KMS-11 (cell line): ENCODE results near the gene HCN4.
A peak's percentile ranks its signal among the peaks of the same experiment; 100 is the strongest.
"Not testable (repeated sequence)": the region's sequence is repeated elsewhere in the genome, so short reads cannot be mapped to it uniquely, and the experiment has no call there.

Experiments
- H2AFZ ChIP-seq: fragments of 200-600 bp; sonication (generic); 2 replicates; pipeline ENCODE4 v1.6.1; 2016; ENCODE audit warnings: antibody characterized with exemption, mixed run types, low read depth
- H3K27ac ChIP-seq: fragments of 200-600 bp; sonication (generic); 2 replicates; pipeline ENCODE4 v1.6.1; 2016; ENCODE audit warnings: mild to moderate bottlenecking, mixed run types
- H3K27me3 ChIP-seq: fragments of 200-600 bp; sonication (generic); 2 replicates; pipeline ENCODE4 v1.6.1; 2017; ENCODE audit warnings: mild to moderate bottlenecking, low read depth, mixed run types, moderate library complexity; ENCODE audit not compliant: insufficient read depth
- H3K36me3 ChIP-seq: fragments of 200-600 bp; sonication (generic); 2 replicates; pipeline ENCODE4 v1.6.1; 2017; ENCODE audit warnings: mild to moderate bottlenecking, mixed run types; ENCODE audit not compliant: insufficient read depth
- H3K4me1 ChIP-seq: fragments of 200-600 bp; sonication (generic); 2 replicates; pipeline ENCODE4 v1.6.1; 2016; ENCODE audit warnings: mild to moderate bottlenecking, low read depth, mixed run types; ENCODE audit not compliant: poor library complexity, severe bottlenecking
- H3K4me2 ChIP-seq: fragments of 200-600 bp; sonication (generic); 2 replicates; pipeline ENCODE4 v1.7.0; 2016; ENCODE audit warnings: mild to moderate bottlenecking, mixed run types
- H3K4me3 ChIP-seq: fragments of 200-600 bp; sonication (generic); IDR thresholded peaks from 2 replicates; pipeline ENCODE4 v1.6.1; 2017; ENCODE audit warnings: low read depth, low read length, mixed read lengths; ENCODE audit not compliant: insufficient read depth
- H3K79me2 ChIP-seq: fragments of 200-600 bp; sonication (generic); 2 replicates; pipeline ENCODE4 v1.6.1; 2016; ENCODE audit warnings: low read depth, mixed run types; ENCODE audit not compliant: insufficient read depth
- H3K9ac ChIP-seq: fragments of 200-600 bp; sonication (generic); 2 replicates; pipeline ENCODE4 v1.6.1; 2016; ENCODE audit warnings: mild to moderate bottlenecking, mixed run types
- H4K20me1 ChIP-seq: fragments of 200-600 bp; sonication (generic); 2 replicates; pipeline ENCODE4 v1.6.1; 2016; ENCODE audit warnings: mild to moderate bottlenecking, mixed run types; ENCODE audit not compliant: insufficient read depth
- TF ChIP-seq, protein P1 (sequence below): fragments of 200-600 bp; sonication (generic); conservative IDR thresholded peaks from 2 replicates; pipeline ENCODE4 v1.6.1; 2017; ENCODE audit warnings: low read depth, mild to moderate bottlenecking, antibody characterized with exemption, low read length, moderate library complexity, mixed read lengths

HCN4 gene

DNA sequence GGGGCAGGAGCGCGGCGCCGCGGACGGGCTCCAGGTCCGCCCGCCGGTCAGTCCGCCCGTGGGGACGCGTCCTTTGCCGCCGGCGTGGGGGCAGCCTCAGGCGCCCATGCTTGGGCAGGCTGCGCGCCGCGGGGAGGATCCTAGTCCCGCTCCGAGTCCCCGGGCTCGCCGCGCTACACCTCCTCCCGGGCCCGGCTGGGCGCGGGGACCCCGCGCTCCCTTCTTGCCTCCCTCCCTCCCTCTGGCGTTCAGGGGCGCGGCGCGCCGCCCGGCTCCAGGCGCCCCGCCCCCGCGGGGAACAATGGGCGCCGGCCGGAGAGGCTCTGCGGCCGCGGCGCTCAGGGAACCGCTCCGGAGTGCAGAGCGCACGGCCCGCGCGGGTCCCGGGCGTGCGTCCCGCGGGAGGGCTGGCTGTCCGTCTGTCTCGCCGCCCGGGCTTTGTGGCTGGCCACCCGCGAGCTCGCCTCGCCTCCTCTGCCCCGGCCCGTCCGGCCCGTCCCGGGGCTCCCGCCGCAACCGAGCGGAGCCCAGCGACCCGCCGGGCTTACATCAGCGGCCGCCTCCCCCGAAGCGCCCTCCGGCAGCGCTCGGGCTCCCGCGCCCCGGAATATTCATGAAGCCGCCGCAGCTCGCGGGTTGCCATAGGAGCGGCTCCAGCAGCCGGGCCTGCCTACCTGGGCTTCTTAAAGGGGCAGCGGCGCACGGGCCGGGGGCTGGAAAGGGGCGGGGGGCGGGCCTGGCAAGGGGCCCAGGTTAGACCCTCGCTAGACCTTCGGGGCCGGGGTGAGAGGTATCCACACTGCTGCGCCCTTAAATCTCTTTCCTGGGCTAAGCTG lies at the start of gene HCN4:
HCN4 (minus strand) TSS at position 658 of the 836 bp plus-strand sequence. CDS start 688 bp downstream, outside the sequence.
- no peak within 1 kb of the TSS for H3K27ac ChIP-seq
- no peak within 1 kb of the TSS for H2AFZ ChIP-seq
- no peaks in the 10 kb centered on the region for H4K20me1 ChIP-seq
- H3K27me3 ChIP-seq: peaks cover 16% of the 10 kb centered on the region; the same call in 1 of the 2 replicates
- no peaks in the 10 kb centered on the region for H3K4me1 ChIP-seq
- no peaks in the 10 kb centered on the region for H3K79me2 ChIP-seq
- TF ChIP-seq, protein P1, sequence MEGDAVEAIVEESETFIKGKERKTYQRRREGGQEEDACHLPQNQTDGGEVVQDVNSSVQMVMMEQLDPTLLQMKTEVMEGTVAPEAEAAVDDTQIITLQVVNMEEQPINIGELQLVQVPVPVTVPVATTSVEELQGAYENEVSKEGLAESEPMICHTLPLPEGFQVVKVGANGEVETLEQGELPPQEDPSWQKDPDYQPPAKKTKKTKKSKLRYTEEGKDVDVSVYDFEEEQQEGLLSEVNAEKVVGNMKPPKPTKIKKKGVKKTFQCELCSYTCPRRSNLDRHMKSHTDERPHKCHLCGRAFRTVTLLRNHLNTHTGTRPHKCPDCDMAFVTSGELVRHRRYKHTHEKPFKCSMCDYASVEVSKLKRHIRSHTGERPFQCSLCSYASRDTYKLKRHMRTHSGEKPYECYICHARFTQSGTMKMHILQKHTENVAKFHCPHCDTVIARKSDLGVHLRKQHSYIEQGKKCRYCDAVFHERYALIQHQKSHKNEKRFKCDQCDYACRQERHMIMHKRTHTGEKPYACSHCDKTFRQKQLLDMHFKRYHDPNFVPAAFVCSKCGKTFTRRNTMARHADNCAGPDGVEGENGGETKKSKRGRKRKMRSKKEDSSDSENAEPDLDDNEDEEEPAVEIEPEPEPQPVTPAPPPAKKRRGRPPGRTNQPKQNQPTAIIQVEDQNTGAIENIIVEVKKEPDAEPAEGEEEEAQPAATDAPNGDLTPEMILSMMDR: no peak
- no peak within 1 kb of the TSS for H3K9ac ChIP-seq
- H3K4me2 ChIP-seq: no peak within 1 kb of the TSS
- H3K36me3 ChIP-seq: no peaks in the 10 kb centered on the region
- no peak within 1 kb of the TSS for H3K4me3 ChIP-seq

GRCh38 chr15:73414876-73415275 lies 46.1 kb upstream of the HCN4 start:
- Histone ChIP-seq H3K4me1 (no peaks in the 10 kb centered on the region), H3K79me2 (no peaks in the 10 kb centered on the region), H3K27ac (no peak overlapping the region), H4K20me1 (no peaks in the 10 kb centered on the region), H3K4me3 (no peak overlapping the region), H2AFZ (no peak overlapping the region), H3K27me3 (no peaks in the 10 kb centered on the region), H3K4me2 (no peak overlapping the region), H3K36me3 (no peaks in the 10 kb centered on the region), H3K9ac (no peak overlapping the region)
- TF ChIP-seq, protein P1: no peak

- no peak overlapping the region for H3K4me2 ChIP-seq
- no peak overlapping the region for H3K9ac ChIP-seq
- no peaks in the 10 kb centered on the region for H3K36me3 ChIP-seq
- TF ChIP-seq, protein P1: no peak
- H2AFZ ChIP-seq: no peak overlapping the region
- H3K27me3 ChIP-seq: peaks cover 6% of the 10 kb centered on the region; the same call in 1 of the 2 replicates
- no peak overlapping the region for H3K27ac ChIP-seq
- H3K79me2 ChIP-seq: no peaks in the 10 kb centered on the region
- no peak overlapping the region for H3K4me3 ChIP-seq
- peaks cover 19% of the 10 kb centered on the region for H3K4me1 ChIP-seq
- H4K20me1 ChIP-seq: no peaks in the 10 kb centered on the region
Measured at GRCh38 chr15:73403171-73403570, 34.4 kb upstream of the HCN4 start.

DNA sequence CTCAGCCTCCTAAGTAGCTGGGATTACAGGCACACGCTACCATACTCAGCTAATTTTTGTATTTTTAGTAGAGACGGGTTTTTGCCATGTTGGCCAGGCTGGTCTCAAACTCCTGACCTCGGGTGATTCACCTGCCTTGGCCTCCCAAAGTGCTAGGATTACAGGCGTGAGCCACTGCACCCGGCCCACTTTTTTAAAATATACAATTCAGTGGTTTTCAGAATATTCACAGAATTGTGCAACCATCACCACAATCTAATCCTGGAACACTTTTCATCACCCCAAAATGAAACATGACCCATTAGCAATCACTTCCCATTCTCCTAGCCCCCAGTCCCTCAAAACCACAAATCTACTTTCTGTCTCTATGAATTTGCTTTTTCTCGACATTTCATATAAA lies 31.5 kb upstream of the HCN4 start:
- H3K4me3 ChIP-seq, H3K79me2 ChIP-seq, H3K36me3 ChIP-seq, H3K27ac ChIP-seq, H2AFZ ChIP-seq, H4K20me1 ChIP-seq, H3K9ac ChIP-seq: not testable (repeated sequence)
- Histone ChIP-seq H3K4me2 (0 out of 2 replicates have a peak overlapping the region, but pooled peaks have one; percentile 16), H3K4me1 (peaks cover 19% of the 10 kb centered on the region), H3K27me3 (peaks cover 14% of the 10 kb centered on the region; the same call in 1 of the 2 replicates)

GRCh38 chr15:73398861-73399260 lies 30.1 kb upstream of the HCN4 start:
- Histone ChIP-seq H3K36me3 (no peaks in the 10 kb centered on the region), H3K27ac (no peak overlapping the region), H4K20me1 (no peaks in the 10 kb centered on the region), H3K79me2 (no peaks in the 10 kb centered on the region), H3K4me3 (no peak overlapping the region), H3K4me2 (no peak overlapping the region), H3K9ac (no peak overlapping the region), H3K27me3 (peaks cover 25% of the 10 kb centered on the region; the same call in 1 of the 2 replicates), H2AFZ (no peak overlapping the region), H3K4me1 (peaks cover 19% of the 10 kb centered on the region)
- TF ChIP-seq, protein P1: no peak
